Mesenchymal stem cell (in vitro differentiated cells and primary cell): ENCODE data around the gene TRIO.
A peak's percentile ranks its signal among the peaks of the same experiment; 100 is the strongest.

ENCODE experiments used
- DNase-seq: peaks from one replicate; pipeline ENCODE4 v3.0.0-alpha.2; 2013
- H2AFZ ChIP-seq: one replicate; pipeline ENCODE4 v1.6.1; 2013; ENCODE audit warnings: low read depth, mild to moderate bottlenecking, control low read depth, inconsistent platforms, low read length, moderate library complexity
- H2AK5ac ChIP-seq: 2 replicates; pipeline ENCODE4 v1.6.1; 2013; ENCODE audit warnings: low read length, moderate library complexity, mild to moderate bottlenecking, inconsistent platforms; ENCODE audit not compliant: severe bottlenecking
- H2BK120ac ChIP-seq: one replicate; pipeline ENCODE4 v1.6.1; 2013; ENCODE audit warnings: low read depth, mild to moderate bottlenecking, inconsistent platforms, low read length, moderate library complexity
- H2BK12ac ChIP-seq, 2 experiments: one replicate each; pipeline ENCODE4 v1.6.1; 2013; ENCODE audit warnings: inconsistent platforms in 2 of 2, low read length in 2 of 2, mild to moderate bottlenecking in 2 of 2, moderate library complexity in 2 of 2, control low read depth in 1 of 2
- H2BK15ac ChIP-seq: one replicate; pipeline ENCODE4 v1.6.1; 2013; ENCODE audit warnings: mild to moderate bottlenecking, low read depth, inconsistent platforms; ENCODE audit not compliant: poor library complexity, severe bottlenecking
- H2BK5ac ChIP-seq: 2 replicates; pipeline ENCODE4 v1.6.1; 2013; ENCODE audit warnings: low read depth, mild to moderate bottlenecking, low read length, control low read depth, inconsistent platforms; ENCODE audit not compliant: poor library complexity, severe bottlenecking
- H3K14ac ChIP-seq, 2 experiments: one replicate each; pipeline ENCODE4 v1.6.1; 2013; ENCODE audit warnings: inconsistent platforms in 2 of 2, low read length in 2 of 2, control low read depth in 1 of 2, mild to moderate bottlenecking in 1 of 2, moderate library complexity in 1 of 2
- H3K18ac ChIP-seq, 2 experiments: one replicate each; pipeline ENCODE4 v1.6.1; 2013; ENCODE audit warnings: inconsistent platforms in 2 of 2, low read length in 2 of 2, control low read depth in 1 of 2, low read depth in 1 of 2, mild to moderate bottlenecking in 1 of 2
- H3K23ac ChIP-seq, 2 experiments: one replicate each; pipeline ENCODE4 v1.6.1; 2013; ENCODE audit warnings: inconsistent platforms in 2 of 2, low read length in 2 of 2, mild to moderate bottlenecking in 2 of 2, moderate library complexity in 2 of 2, control low read depth in 1 of 2
- H3K27ac ChIP-seq: 2 replicates; pipeline ENCODE4 v1.5.1; 2013; ENCODE audit warnings: mild to moderate bottlenecking, moderate library complexity, low read length, control low read depth, inconsistent platforms; ENCODE audit not compliant: poor library complexity, severe bottlenecking
- H3K27me3 ChIP-seq, 2 experiments: 2 replicates each; pipeline versions ENCODE4 v1.6.1 to v1.7.0; 2013; ENCODE audit warnings: low read length in 2 of 2, mild to moderate bottlenecking in 2 of 2, moderate library complexity in 2 of 2, control low read depth in 1 of 2, inconsistent platforms in 1 of 2; ENCODE audit not compliant: control insufficient read depth in 1 of 2, insufficient read depth in 1 of 2
- H3K36me3 ChIP-seq, 2 experiments: 2 replicates each; pipeline versions ENCODE4 v1.6.1 to v1.7.0; 2013; ENCODE audit warnings: low read length in 2 of 2, control low read depth in 1 of 2, inconsistent platforms in 1 of 2, low read depth in 1 of 2, mild to moderate bottlenecking in 1 of 2; ENCODE audit not compliant: insufficient read depth in 2 of 2, control insufficient read depth in 1 of 2
- H3K4ac ChIP-seq, 2 experiments: one replicate each; pipeline ENCODE4 v1.6.1; 2013; ENCODE audit warnings: inconsistent platforms in 2 of 2, low read length in 2 of 2, mild to moderate bottlenecking in 2 of 2, moderate library complexity in 2 of 2, control low read depth in 1 of 2, low read depth in 1 of 2
- H3K4me1 ChIP-seq: 2 replicates; pipeline ENCODE4 v1.6.1; 2013; ENCODE audit warnings: low read depth, low read length, control low read depth; ENCODE audit not compliant: control insufficient read depth, insufficient read depth
- H3K4me2 ChIP-seq: 2 replicates; pipeline ENCODE4 v1.6.1; 2013; ENCODE audit warnings: low read length, mild to moderate bottlenecking, inconsistent platforms; ENCODE audit not compliant: poor library complexity, severe bottlenecking
- H3K4me3 ChIP-seq, 2 experiments: 2 replicates each; pipeline versions ENCODE4 v1.5.1 to v1.7.0; 2013; ENCODE audit warnings: low read length in 2 of 2, mild to moderate bottlenecking in 2 of 2, control low read depth in 1 of 2, low read depth in 1 of 2; ENCODE audit not compliant: insufficient read depth in 1 of 2
- H3K79me1 ChIP-seq: replicated peaks from 2 replicates; pipeline ENCODE4 v1.6.1; 2013; ENCODE audit warnings: mild to moderate bottlenecking, control low read depth, low read length, inconsistent platforms; ENCODE audit not compliant: poor library complexity, severe bottlenecking
- H3K9ac ChIP-seq: 2 replicates; pipeline ENCODE4 v1.7.0; 2013; ENCODE audit warnings: mild to moderate bottlenecking, low read length, moderate library complexity
- H3K9me3 ChIP-seq: 2 replicates; pipeline ENCODE4 v1.7.0; 2013; ENCODE audit warnings: mild to moderate bottlenecking, low read length; ENCODE audit not compliant: control insufficient read depth
- H4K8ac ChIP-seq: one replicate; pipeline ENCODE4 v1.6.1; 2013; ENCODE audit warnings: inconsistent platforms, mild to moderate bottlenecking, low read length, moderate library complexity
- H4K91ac ChIP-seq: one replicate; pipeline ENCODE4 v1.6.1; 2013; ENCODE audit warnings: mild to moderate bottlenecking, low read length, inconsistent platforms
- WGBS: methylation state at CpG from one replicate; pipeline ENCODE4 v1.1.7; 2013; ENCODE audit warnings: mixed read lengths; 5-methylcytosine and 5-hydroxymethylcytosine counted together

Gene TRIO

DNA sequence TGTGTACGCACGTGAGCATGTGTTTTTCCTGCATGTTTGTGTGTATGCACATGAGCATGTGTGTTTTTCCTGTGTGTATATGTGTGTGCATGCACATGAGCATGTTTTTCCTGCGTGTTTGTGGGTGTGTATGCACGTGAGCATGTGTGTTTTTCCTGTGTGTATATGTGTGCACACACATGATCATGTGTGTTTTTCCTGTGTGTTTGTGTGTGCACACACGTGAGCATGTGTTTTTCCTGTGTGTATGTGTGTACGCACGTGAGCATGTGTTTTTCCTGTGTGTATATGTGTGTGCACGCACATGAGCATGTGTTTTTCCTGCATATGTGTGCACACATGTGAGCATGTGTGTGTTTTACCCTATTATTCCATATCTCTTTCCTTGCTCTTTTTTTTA is 205.9 kb downstream of the TRIO start:
- 98% methylated on average over 4 of the region's 8 CpGs for WGBS
- no peak overlapping the region for H3K4me2 ChIP-seq
- no peak overlapping the region for H4K91ac ChIP-seq
- no peak overlapping the region for H2BK15ac ChIP-seq
- peaks cover 11% of the 10 kb centered on the region for H3K4me1 ChIP-seq
- no peak overlapping the region for H2BK120ac ChIP-seq
- H2AK5ac ChIP-seq, result no peak overlapping the region
- H3K9me3 ChIP-seq, result no peaks in the 10 kb centered on the region
- H2BK5ac ChIP-seq, result no peak overlapping the region
- DNase-seq, result no peak
- H2BK12ac ChIP-seq, result no peak overlapping the region
- H3K4me3 ChIP-seq, result no peak overlapping the region
- H3K27me3 ChIP-seq, result no peaks in the 10 kb centered on the region
- no peak overlapping the region for H3K9ac ChIP-seq
- H3K4ac ChIP-seq, result no peak overlapping the region
- H2AFZ ChIP-seq, result no peak overlapping the region
- no peak overlapping the region for H3K18ac ChIP-seq
- peak overlapping the region; percentile 41 for H4K8ac ChIP-seq
- no peak overlapping the region for H3K23ac ChIP-seq
- H3K27ac ChIP-seq, result no peak overlapping the region
- peaks cover 11% of the 10 kb centered on the region for H3K79me1 ChIP-seq
- peaks cover 46 to 80% of the 10 kb centered on the region in 2 experiments for H3K36me3 ChIP-seq
- no peak overlapping the region for H3K14ac ChIP-seq

GRCh38 chr5:14351086-14351661 is 208.0 kb downstream of the TRIO start:
- H3K79me1 ChIP-seq, result peaks cover 13% of the 10 kb centered on the region
- H3K4me2 ChIP-seq, result no peak overlapping the region
- H3K18ac ChIP-seq, result no peak overlapping the region
- H3K4me3 ChIP-seq, result no peak overlapping the region
- no peak overlapping the region for H2AK5ac ChIP-seq
- no peak overlapping the region for H3K9ac ChIP-seq
- no peaks in the 10 kb centered on the region for H3K27me3 ChIP-seq
- no peaks in the 10 kb centered on the region for H3K9me3 ChIP-seq
- H2AFZ ChIP-seq, result no peak overlapping the region
- H2BK5ac ChIP-seq, result no peak overlapping the region
- H2BK12ac ChIP-seq, result no peak overlapping the region
- no peak overlapping the region for H3K4ac ChIP-seq
- H2BK120ac ChIP-seq, result no peak overlapping the region
- WGBS, result 88% methylated on average over 7 of the region's 7 CpGs
- no peak overlapping the region for H3K14ac ChIP-seq
- H3K27ac ChIP-seq, result no peak overlapping the region
- no peak for DNase-seq
- H3K23ac ChIP-seq, result no peak overlapping the region
- no peak overlapping the region for H4K91ac ChIP-seq
- no peak overlapping the region for H4K8ac ChIP-seq
- H2BK15ac ChIP-seq, result no peak overlapping the region
- peaks cover 17% of the 10 kb centered on the region for H3K4me1 ChIP-seq
- peaks cover 49 to 74% of the 10 kb centered on the region in 2 experiments for H3K36me3 ChIP-seq

- H2AFZ ChIP-seq, result no peak overlapping the region
- H3K4me1 ChIP-seq, result peaks cover 17% of the 10 kb centered on the region
- no peak overlapping the region for H2BK12ac ChIP-seq
- H3K4me2 ChIP-seq, result no peak overlapping the region
- no peaks in the 10 kb centered on the region for H3K27me3 ChIP-seq
- no peak overlapping the region for H3K23ac ChIP-seq
- no peak overlapping the region for H3K18ac ChIP-seq
- H2BK120ac ChIP-seq, result no peak overlapping the region
- no peak overlapping the region for H4K8ac ChIP-seq
- H2AK5ac ChIP-seq, result no peak overlapping the region
- H2BK15ac ChIP-seq, result no peak overlapping the region
- H3K14ac ChIP-seq, result no peak overlapping the region
- H3K4me3 ChIP-seq, result no peak overlapping the region
- DNase-seq, result peak; percentile 71
- no peak overlapping the region for H3K4ac ChIP-seq
- no peak overlapping the region for H4K91ac ChIP-seq
- H3K9ac ChIP-seq, result peak overlapping the region; percentile 23
- peaks cover 10% of the 10 kb centered on the region for H3K79me1 ChIP-seq
- H3K27ac ChIP-seq, result no peak overlapping the region
- WGBS, result 84% methylated on average over 6 of the region's 7 CpGs
- no peaks in the 10 kb centered on the region for H3K9me3 ChIP-seq
- H2BK5ac ChIP-seq, result no peak overlapping the region
- H3K36me3 ChIP-seq, result peaks cover 49 to 75% of the 10 kb centered on the region in 2 experiments
These were observed 208.9 kb downstream of the TRIO start for GRCh38 chr5:14351845-14352712.

- no peak overlapping the region for H4K91ac ChIP-seq
These were observed 210.8 kb downstream of the TRIO start for GRCh38 chr5:14353726-14354474.

More at GRCh38 chr5:14353726-14354474, 210.8 kb downstream of the TRIO start:
- Histone ChIP-seq H3K23ac (no peak overlapping the region), H4K8ac (peak overlapping the region; percentile 35), H3K4ac (no peak overlapping the region), H3K27me3 (no peaks in the 10 kb centered on the region), H2BK120ac (no peak overlapping the region), H3K4me3 (no peak overlapping the region), H3K4me1 (peaks cover 17% of the 10 kb centered on the region), H2AK5ac (peak overlapping the region; percentile 32), H2BK12ac (no peak overlapping the region), H3K27ac (peak overlapping the region; percentile 48), H3K18ac (peak overlapping the region in 1 of 2 experiments; percentile 71), H3K9me3 (no peaks in the 10 kb centered on the region), H3K4me2 (peak overlapping the region; percentile 31), H3K14ac (no peak overlapping the region), H2BK5ac (no peak overlapping the region), H3K9ac (no peak overlapping the region), H3K36me3 (peaks cover 49 to 76% of the 10 kb centered on the region in 2 experiments), H2AFZ (no peak overlapping the region), H2BK15ac (no peak overlapping the region), H3K79me1 (peaks cover 15% of the 10 kb centered on the region)
- peak; percentile 50 for DNase-seq
- WGBS, result 82% methylated on average over 10 of the region's 11 CpGs
